ENCODE results near the gene WDFY3.

DNA sequence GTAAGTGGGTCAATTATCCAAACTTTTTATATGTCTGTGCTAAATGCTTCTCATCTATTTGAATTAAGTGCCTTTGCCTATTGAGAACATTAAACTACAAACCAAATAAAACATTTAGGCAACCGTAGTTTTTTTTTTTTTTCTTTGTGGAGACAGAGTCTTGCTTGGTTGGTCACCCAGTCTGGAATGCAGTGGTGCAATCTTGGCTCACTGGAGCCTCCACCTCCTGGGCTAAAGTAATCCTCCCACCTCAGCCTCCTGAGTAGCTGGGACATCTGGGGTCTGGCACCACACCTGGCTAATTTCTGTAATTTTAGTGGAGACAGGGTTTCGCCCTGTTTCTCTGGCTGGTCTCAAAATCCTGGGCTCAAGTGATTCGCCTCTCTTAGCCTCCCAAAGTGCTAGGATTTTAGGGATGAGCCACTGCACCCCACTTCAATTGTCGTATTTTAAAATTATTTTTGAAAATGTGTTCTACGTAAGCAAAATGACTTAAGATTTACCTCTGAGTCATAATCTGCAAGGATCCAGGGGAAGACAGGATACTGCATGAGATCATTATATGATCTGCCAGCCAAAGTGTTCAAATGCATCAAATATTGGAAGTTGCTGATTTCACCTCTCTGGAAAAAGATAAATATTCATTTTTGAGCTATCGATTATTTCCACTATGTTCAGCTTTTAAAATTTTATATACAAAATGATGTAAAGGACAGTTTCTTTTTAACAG, 257.9 kb downstream of the WDFY3 start:
- TF ChIP-seq, protein P1, sequence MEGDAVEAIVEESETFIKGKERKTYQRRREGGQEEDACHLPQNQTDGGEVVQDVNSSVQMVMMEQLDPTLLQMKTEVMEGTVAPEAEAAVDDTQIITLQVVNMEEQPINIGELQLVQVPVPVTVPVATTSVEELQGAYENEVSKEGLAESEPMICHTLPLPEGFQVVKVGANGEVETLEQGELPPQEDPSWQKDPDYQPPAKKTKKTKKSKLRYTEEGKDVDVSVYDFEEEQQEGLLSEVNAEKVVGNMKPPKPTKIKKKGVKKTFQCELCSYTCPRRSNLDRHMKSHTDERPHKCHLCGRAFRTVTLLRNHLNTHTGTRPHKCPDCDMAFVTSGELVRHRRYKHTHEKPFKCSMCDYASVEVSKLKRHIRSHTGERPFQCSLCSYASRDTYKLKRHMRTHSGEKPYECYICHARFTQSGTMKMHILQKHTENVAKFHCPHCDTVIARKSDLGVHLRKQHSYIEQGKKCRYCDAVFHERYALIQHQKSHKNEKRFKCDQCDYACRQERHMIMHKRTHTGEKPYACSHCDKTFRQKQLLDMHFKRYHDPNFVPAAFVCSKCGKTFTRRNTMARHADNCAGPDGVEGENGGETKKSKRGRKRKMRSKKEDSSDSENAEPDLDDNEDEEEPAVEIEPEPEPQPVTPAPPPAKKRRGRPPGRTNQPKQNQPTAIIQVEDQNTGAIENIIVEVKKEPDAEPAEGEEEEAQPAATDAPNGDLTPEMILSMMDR (IDR thresholded peaks at IDR 0.05): no peak
- no peak for TF ChIP-seq EZH2 (IDR thresholded peaks at IDR 0.05; ENCODE audit: borderline replicate concordance, insufficient read depth, low read depth, low read length, poor library complexity, severe bottlenecking)

Data from B cell (primary cell).